ENCODE measurements around the gene ZBTB46.

Gene ZBTB46

DNA sequence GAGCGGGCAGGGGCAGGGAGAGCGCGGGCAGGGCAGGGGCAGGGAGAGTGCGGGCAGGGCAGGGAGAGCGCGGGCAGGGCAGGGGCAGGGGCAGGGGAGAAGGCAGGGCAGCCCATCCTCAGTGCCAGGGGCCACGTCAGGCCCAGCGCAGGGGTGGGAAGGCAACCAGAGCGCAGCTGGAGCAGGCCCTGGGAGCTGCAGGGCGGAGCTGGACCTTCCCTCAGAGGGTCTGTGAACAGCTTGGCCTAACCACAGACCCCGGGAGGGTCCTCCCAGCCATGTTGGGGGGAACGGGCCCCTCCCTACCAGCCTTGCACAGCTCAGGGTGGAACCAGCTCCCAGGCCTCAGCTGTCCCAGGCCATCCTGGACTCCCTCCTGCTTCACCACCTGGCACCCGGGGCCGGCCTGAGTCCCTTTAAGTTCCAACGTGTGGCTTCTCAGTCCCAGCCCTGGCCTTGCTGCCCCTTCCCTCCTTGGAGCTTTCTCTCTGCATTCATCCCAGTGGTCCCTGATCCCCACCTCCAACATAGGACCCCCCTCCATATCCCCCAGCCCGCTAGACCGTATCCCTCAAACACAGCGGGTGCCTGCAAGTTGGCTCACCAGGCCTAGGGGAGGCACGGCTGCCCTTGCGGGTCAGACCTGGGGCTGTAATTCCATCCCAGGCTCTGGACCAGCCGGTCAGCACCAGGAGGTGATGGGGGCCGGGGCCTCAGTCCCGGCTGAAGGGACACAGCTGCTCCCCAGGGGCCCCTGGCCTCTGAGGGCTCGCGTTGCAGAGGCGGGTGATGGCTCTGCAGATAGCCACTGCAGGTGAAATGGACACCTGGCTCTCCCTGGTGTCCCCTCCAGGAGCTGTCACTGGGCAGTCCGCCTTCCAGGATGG, 5.6 kb upstream of the ZBTB46 start:
- no peak for DNase-seq

DNA sequence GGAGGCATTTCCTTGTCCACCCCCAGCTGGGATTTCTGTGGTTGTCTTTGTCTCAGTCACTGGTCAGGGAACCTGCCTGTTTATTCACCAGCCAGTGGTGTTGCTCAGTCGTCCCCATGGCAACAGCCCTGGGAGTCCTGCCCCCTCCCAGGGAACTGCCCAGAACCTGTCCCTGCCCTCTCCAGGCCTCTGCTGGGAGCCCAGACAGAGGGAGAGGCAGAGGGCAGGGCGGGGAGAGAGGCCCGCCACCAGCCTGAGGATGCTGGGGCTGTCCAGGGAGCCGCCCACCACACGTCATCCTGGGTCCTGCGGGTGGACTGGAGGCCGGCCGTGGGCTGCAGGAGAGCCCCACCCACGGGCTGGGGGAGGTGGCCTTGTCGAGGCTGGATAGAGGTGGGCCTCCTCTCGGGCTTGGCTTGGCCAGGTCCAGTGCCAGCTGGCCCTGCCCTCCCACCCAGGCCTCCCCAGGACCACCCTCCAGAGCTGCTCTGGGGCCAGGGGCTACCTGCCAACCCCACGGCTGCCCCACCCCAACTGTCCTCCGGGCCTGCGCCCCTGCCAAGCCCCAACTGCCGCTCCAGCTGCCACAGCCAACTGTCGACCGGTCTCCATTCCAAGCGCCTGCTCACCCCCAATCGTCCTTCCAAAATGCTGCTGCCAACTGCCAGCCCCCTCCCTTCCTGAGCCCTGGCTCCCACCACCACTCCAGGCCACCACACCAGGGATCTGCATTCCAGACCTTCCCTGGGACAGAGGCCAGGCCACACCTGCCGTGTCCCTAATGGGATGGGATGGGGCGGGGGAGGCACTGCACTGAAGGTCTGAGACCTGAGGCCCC, 4.2 kb upstream of the ZBTB46 start:
- DNase-seq = peak; percentile 86

- DNase-seq = no peak
Measured at GRCh38 chr20:63834491-63834880, 3.4 kb upstream of the ZBTB46 start.

GRCh38 chr20:63833776-63834490, 2.9 kb upstream of the ZBTB46 start:
- no peak for DNase-seq

GRCh38 chr20:63831993-63832686, 1.1 kb upstream of the ZBTB46 start:
- DNase-seq = no peak

DNA sequence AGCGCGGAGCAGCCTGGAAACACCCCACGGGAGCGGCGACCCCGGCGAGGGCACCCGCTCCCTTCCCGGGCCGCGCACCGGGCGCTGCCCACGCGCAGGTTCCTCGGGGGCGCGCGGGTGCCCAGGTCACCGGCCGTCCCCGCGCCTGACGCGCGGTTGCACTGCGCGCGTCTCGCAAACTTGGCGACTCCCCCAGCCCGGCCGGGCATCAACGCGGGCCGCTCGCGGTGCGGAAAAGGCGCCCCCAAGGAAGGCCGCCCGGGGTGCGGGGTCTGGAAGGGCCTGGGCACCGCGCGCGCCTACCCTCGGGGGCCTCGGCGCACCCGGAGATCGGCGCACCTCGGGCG, 555 bp upstream of the ZBTB46 start:
- DNase-seq = no peak

GRCh38 chr20:63829945-63830835, 874 bp downstream of the ZBTB46 start:
- peak; percentile 40 for DNase-seq

GRCh38 chr20:63829603-63829944, 1.5 kb downstream of the ZBTB46 start:
- DNase-seq = no peak

GRCh38 chr20:63828951-63829350, 2.1 kb downstream of the ZBTB46 start:
- no peak for DNase-seq

DNA sequence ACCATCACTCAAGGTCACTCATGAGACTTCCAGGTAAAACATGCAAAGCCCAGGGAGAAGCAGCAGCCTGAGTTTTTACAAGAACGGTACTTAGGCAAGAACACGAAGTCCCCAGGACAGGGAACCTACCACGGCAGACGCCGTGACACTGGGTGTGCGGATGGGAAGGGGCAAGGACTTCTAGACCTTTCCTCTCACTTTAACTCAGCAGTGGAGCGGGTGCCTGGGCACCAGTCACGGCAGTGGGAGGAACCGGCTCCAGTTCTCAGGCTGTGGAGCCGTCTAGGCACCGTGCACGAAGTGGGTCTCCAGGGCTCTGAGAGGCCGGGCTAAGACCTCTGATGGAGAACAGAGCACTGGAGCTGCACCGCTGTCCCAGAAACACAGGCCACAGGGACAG, 2.5 kb downstream of the ZBTB46 start:
- no peak for DNase-seq

GRCh38 chr20:63828124-63828523, 2.9 kb downstream of the ZBTB46 start:
- no peak for DNase-seq

DNA sequence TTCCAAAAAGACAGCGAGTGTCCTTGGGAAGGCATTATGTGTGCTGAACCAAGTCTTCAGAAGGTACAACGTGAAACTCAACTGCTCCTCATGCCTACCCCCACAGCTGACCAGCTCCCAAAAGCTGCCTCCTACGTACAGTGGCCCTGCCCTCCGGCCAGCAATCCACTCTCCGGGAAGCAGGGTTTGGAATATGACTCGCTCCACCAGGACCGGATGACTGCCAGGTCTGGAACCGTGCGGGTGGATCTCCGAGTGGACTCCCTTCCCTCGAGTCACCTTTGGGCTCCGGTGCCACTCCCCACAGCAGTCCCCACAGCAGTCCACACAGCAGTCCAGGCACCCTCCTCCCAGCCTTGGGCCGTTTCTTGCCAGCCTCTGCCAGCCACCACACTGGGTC, 4.3 kb downstream of the ZBTB46 start:
- DNase-seq = no peak

DNA sequence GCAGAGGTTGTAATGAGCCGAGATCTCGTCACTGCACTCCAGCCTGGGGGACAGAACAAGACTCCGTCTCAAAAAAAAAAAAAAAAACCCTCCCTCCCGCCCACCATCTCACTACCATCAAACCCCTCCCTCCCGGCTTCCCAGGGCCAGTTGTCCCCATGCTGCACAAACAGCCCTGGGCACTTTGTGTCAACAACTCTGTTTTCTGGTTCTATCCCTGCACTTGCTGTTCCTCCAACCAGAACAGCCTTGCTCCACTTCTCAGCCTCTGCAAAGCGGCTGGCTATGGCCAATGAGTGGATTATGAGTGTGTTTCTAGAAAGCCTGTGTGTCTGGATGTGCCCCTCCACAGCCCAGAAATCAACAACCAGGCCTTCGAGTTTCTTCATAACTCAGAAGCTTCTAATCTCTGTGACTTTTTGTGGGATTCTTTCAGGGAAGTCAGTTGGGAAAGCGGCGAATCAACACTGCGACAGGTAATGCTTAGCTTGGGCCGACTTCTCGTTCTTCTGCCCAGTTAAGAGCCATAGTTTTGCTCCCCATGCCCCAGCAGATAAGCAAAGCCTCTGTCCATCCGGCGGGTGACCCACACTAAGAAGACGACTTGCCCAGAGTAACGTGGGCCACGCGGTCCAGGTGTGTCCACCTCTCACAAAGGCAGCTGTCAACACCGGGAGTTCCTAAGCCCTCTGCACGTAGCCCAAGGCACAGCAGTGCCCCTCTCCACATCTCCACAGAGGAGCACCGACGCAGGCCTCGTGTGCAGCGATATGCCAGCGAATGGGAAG, 5.5 kb downstream of the ZBTB46 start:
- DNase-seq = no peak

GRCh38 chr20:63823691-63824311, 7.3 kb downstream of the ZBTB46 start:
- DNase-seq = no peak

DNA sequence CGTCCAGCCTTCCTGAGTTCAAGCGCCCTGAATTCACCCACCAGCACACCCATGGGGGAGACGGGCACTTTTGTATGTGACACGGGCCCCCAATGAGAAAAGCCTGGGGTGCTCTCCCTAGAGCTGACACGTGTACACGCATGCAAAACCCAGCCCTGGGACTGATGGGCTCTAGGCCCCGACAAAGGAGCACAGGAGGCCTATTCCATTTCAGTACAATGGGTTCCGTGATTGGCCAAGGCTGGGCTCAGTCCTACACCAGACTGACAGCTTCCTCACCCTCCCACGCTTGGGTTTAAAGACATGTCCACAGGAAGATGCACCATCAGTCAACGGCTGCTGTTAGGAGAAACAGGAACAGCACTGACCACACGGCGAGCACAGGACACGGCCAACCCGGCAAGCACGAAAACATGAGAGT, 8.8 kb downstream of the ZBTB46 start:
- no peak for DNase-seq

DNA sequence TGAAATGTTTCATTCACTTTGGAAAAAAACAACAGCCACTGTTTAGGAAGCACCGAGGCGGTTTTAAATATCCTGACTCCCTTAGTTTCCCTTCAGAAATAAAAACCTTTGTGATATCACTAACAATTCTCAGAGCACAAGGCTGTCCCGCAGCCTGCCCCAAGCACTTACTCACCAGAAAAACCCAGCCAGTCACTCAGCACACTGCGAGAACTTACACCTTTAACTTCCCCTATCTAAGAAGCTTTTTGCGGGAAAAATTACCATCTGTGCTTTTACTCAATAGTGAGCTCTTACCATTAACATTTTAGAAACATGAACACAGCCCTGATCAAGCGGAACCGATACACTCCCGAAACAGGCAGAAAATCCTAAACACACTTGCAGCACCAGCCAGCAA, 9.3 kb downstream of the ZBTB46 start:
- DNase-seq = no peak

GRCh38 chr20:63819224-63819921, 11.7 kb downstream of the ZBTB46 start:
- no peak for DNase-seq

DNA sequence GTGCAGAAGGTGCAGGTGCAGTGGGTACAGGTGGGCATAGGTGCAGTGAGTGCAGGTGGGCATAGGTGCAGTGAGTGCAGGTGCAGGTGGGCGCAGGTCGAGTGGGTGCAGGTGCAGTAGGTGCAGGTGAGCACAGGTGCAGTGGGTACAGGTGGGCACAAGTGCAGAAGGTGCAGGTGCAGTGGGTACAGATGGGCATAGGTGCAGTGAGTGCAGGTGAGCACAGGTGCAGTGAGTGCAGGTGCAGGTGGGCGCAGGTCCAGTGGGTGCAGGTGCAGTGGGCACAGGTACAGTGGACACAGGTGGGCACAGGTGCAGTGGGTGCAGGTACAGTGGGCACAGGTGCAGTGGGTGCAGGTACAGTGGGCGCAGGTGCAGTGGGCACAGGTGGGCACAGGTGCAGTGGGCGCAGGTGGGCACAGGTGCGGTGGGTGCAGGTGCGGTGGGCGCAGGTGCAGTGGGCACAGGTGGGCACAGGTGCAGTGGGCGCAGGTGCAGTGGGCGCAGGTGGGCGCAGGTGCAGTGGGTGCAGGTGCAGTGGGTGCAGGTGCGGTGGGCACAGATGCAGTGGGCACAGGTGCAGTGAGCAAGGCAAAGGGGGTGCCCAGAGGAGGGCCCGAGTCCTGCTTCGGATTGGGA, 15.3 kb downstream of the ZBTB46 start:
- no peak for DNase-seq

DNA sequence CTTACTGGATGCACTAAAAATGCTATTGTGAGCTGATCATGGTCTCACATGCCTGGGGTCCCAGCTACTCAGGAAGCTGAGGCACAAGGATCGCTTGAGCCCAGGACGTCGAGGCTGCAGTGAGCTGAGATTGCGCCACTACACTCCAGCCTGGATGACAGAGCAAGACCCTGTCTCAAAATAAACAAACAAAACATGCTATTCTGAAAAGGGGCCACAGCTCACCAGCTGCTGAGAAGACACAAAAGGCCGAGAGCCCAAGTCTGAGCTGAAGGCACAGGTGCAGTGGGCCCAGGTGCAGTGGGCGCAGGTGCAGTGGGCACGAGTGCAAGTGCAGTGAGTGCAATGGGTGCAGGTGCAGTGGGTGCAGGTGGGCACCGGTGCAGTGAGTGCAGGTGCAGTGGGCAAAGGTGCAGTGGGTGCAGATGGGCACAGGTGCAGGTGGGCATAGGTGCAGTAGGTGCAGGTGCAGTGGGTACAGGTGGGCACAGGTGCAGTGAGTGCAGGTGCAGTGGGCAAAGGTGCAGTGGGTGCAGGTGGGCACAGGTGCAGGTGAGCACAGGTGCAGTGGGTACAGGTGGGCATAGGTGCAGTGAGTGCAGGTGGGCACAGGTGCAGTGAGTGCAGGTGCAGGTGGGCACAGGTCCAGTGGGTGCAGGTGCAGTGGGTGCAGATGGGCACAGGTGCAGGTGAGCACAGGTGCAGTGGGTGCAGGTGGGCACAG, 16.0 kb downstream of the ZBTB46 start:
- no peak for DNase-seq

All from DMS79 treated with DMSO at 0.1 percent for 48 hours (cell line).